GM19025 (cell line): ENCODE data around the gene LOXL3.
A peak's percentile ranks its signal among the peaks of the same experiment; 100 is the strongest.

ENCODE experiments used
- ATAC-seq: cut with Tn5 transposase; IDR thresholded peaks from one replicate; pipeline ENCODE4 v1.9.1; 2021; ENCODE audit warnings: mild to moderate bottlenecking, low read depth, moderate library complexity; ENCODE audit not compliant: unreplicated experiment

The LOXL3 gene

DNA sequence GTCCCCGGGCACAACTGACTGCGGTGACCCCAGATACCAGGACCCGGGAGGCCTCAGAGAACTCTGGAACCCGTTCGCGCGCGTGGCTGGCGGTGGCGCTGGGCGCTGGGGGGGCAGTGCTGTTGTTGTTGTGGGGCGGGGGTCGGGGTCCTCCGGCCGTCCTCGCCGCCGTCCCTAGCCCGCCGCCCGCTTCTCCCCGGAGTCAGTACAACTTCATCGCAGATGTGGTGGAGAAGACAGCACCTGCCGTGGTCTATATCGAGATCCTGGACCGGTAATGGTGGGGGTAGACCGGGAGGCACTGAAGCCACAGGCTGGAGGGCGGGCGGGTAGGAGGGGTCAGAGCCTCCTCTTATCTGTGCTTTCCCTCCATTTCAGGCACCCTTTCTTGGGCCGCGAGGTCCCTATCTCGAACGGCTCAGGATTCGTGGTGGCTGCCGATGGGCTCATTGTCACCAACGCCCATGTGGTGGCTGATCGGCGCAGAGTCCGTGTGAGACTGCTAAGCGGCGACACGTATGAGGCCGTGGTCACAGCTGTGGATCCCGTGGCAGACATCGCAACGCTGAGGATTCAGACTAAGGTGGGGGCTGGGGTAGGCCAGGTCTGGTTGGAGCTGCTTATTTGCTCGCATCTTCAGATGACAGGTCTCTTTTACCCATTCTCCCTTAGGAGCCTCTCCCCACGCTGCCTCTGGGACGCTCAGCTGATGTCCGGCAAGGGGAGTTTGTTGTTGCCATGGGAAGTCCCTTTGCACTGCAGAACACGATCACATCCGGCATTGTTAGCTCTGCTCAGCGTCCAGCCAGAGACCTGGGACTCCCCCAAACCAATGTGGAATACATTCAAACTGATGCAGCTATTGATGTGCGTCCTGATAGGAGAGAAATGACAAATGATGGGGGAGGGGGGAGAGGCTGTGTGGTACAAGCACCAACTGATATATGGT is 23.2 kb downstream of the LOXL3 start:
- ATAC-seq, result peak; percentile 30

- peak; percentile 81 for ATAC-seq
Measured at GRCh38 chr2:74529357-74530238, 24.1 kb downstream of the LOXL3 start, which contains the start of the genes AUP1 and HTRA2. Gene AUP1, minus strand, starts transcription at chr2:74529706. Its CDS starts 77 bp downstream, at chr2:74529629. Gene HTRA2, plus strand, starts transcription at chr2:74529933. Its CDS starts 74 bp downstream, at chr2:74530007.

DNA sequence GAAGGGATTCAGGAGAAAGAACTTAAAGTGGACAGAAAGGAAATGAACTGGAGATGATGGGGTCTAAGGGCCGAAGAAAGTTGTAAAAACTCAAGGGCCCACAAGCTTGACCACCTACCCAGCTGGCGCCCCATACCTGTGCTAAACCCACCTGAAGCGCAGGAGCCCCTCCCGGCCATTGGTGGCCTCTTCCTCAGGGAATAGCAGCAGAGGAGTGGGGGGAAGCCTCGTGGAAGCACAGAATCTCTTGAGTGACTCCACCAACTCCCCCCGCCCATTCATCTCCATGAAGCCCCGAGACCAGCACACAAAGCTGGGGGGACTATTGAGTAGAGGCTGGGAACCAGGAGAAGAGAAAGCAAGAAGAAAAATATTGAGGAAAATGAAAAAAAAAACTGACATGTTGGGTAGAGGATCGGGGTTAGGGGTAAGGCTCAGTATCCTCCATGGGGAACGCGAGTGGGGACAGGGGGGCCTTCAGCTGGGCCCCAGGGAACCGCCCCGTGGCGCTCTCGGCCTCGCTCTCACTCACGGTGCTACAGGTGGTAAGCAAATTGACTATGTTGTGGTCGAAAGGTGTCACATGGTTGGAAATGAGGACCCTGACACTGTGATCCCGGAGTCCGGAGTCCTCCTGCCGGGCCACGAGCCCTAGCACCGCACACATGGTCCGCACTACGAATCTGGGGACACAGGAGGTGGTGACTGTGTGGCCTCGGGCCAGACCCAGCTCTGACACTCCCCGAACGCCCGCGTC is 25.0 kb downstream of the LOXL3 start:
- ATAC-seq, result no peak

GRCh38 chr2:74527741-74528140 is 26.0 kb downstream of the LOXL3 start:
- no peak for ATAC-seq

GRCh38 chr2:74526649-74527230 is 27.0 kb downstream of the LOXL3 start:
- ATAC-seq, result no peak

DNA sequence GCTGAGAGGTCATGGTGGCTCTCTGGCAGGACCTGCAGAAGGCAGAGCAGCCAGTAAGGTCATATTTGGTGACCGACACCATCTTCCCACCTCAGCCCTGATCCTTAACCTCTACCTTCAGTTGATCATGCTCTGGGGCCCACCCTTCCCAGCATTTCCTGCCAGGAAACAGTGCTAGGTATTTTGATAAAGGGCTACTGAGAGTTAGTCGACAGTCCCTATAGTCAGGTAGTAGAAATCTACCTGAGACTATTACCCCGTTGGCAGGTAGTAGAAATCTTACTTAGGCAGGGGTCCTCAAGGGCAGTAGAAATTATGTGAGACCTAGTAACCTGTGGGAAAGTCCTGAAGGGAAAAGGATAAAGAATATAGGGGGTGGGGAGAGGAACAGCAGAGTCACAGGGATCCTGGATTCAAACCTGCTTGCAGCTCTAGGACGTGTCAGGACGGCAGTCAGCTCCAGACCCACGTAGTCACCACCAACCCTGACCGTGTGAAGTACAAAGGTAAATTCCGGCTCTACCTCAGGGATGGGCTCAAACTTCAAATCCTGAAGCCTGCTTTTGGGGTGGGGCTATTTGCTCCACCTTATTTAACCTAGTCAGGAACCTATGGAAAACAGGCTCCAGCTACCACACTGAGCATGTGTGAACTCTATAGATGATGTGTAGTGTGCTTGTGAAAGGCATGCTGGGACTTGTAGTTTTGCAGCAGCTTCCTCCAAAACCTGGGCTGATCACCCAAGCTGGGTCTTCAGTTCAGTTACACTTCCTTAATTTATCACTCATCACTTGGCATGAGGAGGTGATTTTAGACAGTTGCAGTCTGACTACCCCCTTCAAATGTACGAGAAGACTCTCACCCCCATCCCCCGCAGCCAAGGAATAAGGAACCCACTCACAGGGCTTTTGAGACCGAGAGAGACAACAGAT is 27.8 kb downstream of the LOXL3 start, which contains the start of gene DQX1:
Gene DQX1 (minus strand): TSS at position 515 of the 932 bp plus-strand sequence. CDS start 502 bp downstream, at position 13.
- no peak for ATAC-seq

DNA sequence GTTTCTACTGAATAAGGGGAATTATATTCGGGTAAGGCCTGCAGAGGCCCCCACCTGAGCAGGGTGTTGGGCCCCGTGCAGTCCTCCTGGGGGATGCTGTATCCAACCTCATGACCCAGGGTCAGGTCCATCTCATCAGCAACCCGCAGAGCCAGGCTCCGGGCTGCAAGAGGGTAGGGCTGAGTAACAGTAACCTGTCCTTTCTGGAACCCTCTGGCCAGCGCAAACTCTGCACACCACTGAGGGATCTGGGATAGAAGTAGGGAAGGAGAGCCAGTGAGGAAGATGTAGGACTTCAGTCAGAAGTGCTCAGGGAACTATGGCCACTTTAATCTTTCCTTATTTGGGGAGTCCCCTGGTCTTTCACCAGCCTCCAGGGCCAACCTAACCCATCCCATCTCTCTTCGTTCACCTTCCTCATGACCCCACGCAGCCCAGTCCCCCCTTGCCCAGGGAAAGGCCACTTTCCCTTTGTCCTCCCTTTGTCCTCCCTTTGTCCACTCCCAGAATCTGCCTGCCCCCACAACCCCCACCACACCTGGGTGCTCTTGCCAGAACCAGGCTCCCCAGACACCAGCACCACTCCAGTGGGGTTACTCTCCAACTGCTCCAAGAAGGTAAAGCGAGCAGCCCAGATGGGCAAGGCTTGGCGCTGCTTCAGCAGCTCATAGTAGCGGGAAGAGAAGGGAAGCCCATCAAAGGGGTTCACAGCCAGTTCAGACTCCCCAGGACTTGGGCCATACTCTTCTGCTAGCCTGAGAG is 28.6 kb downstream of the LOXL3 start:
- ATAC-seq, result no peak

GRCh38 chr2:74524005-74524404 is 29.7 kb downstream of the LOXL3 start:
- no peak for ATAC-seq

GRCh38 chr2:74522516-74522915 is 31.2 kb downstream of the LOXL3 start:
- ATAC-seq, result no peak

GRCh38 chr2:74516650-74517049 is 37.1 kb downstream of the LOXL3 start:
- no peak for ATAC-seq

DNA sequence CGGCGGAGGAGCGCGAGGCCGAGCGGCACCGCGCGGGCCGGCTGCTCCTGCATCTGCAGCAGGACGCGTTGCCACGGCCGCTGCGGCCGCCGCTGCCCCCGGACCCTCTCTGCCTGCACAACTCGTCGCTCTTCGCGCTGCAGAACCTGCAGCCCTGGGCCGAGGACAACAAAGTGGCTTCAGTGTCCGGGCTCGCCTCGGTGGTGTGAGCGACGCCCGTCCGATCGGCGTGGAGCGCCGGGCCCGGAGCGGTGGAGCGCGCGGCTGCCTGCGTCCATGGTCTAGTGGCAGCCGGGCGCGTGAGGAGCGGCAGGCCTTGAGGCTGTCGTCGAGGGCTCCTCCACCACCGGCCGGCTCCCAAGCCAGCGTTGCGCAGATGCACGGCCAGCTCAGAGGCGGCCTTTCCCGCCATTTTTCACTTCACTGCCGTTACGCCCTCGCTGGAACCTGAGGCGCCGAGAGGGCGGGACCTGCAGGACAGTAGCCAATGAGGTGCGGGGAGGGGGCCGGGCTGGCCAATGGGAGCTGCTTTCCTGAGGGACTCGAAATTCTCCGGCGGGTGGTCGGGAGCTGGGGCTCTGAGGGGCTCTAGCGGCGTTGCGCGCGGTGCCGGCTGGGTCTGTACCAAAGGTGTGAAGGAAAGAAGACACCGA is 37.6 kb downstream of the LOXL3 start:
- ATAC-seq, result peak; percentile 75

DNA sequence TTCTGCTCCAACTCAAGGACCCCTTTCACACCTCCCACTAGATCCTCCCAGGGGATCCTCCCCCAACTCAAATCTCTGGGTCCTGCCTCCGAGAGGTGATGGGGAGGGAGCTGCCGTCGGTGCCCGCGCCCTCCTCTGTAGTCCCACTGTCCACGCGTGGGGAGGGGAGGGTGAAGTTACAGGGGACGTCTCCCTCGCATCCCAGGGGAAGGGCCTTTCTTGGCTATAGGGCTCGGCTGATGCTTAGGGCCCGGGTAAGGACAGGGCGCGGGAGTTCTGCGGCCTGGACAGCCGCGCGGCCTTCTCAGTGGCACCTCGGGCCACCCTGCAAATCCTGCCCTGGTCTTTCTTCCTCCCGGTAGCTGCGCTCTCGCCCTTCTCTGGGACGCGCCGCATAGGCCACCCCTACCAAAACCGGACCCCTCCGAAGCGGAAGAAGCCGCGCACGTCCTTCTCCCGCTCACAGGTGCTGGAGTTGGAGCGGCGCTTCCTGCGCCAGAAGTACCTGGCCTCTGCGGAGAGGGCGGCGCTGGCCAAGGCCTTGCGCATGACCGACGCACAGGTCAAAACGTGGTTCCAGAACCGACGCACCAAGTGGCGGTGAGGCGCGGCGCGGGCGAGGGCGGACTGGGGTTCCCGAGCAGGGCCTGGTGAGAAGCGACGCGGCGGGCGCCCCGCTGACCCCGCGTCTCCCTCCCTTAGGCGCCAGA is 38.3 kb downstream of the LOXL3 start:
- peak; percentile 13 for ATAC-seq

- ATAC-seq, result no peak
Measured at GRCh38 chr2:74514368-74515270, 39.1 kb downstream of the LOXL3 start, which contains the start of gene TLX2. Gene TLX2, plus strand, starts transcription at chr2:74514450. Its CDS starts 357 bp downstream, at chr2:74514807.

- ATAC-seq, result no peak
Measured at GRCh38 chr2:74513605-74514367, 40.0 kb downstream of the LOXL3 start.
